Eye (tissue), 1 donor: Measurements from ENCODE around the gene SEC63.

Experiments
- DNase-seq: peaks from one replicate; pipeline ENCODE4 v3.0.0-alpha.2; 2015

The SEC63 gene

DNA sequence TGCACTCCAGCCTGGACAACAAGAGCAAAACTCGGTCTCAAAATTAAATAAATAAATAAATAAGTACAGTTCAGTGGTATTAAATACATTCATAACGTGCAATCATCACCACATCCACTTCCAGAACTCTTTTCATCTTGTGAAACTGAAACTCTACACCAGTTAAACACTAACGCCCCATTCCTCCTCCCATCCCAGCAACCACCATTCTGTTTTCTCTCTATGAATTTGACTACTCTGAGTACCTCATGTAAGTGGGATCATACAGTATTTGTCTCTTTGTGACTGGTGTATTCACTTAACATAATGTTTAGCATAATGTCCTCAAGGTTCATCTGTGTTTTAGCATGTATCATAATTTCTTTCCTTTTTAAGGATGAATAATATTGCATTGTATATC, 104.8 kb downstream of the SEC63 start:
- DNase-seq, result no peak

DNA sequence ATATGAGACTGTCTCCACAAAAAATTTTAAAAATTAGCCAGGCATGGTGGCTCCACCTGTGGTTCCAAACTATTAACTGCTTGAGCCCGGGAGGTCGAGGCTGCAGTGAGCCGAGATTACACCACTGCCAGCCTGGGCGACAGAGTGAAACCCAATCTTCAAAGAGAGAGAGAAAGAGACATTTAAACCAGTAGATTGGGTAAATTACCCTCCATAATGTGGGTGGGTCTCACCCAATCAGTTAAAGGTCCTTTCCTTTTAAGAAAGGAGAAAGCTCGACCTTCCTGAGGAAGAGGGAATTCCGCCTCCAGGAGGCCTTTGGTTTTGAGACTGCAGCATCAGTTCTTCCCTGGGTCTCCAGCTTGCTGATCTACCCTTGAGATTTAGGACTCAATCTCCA, 108.7 kb downstream of the SEC63 start:
- no peak for DNase-seq

DNA sequence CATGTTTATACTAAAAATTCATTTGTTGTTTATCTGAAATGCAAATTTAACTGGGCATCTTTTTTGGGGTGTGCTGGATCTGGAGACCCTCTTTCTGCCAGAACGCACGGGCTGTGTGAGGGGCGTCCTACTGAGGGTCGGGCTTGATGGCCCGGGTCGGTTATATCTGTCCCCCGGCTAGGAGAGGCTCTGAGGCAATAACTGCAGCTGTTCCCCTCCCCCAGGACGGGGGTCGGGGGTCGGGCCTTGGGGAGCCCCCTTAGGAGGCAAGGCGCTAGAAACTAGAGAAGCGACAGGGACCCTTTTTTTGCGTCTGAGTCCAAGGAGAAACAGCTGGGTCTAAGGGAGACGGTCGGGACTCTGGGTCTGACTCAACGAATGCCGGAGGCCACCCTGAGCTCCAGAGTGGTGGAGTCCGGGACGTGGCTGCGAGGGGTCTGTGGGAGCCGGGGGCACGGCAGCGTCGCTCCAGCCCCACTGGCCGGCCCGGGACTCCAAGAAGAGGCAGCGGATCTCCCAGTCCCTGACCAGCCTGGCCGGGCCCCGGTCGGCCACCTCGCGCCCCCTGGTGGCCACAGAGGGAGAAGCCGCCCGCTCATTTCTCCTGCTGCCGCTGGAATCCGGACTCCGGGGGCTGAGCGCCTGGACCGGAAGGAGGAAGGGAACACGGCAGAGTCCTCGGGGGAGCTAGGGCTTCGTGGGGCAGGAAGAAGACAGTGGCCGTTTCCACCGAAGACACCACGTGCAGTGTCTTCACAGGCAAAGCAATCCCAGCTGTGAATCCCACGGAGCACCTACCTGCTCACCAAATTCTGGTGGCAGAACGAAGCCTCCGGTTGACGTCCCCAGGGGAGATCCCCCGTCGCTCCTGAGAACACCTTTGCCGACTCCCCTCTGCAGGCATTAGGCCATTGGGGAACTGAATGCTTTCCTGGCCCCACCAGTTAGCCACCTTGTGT, 109.9 kb downstream of the SEC63 start:
- peak; percentile 95 for DNase-seq

DNA sequence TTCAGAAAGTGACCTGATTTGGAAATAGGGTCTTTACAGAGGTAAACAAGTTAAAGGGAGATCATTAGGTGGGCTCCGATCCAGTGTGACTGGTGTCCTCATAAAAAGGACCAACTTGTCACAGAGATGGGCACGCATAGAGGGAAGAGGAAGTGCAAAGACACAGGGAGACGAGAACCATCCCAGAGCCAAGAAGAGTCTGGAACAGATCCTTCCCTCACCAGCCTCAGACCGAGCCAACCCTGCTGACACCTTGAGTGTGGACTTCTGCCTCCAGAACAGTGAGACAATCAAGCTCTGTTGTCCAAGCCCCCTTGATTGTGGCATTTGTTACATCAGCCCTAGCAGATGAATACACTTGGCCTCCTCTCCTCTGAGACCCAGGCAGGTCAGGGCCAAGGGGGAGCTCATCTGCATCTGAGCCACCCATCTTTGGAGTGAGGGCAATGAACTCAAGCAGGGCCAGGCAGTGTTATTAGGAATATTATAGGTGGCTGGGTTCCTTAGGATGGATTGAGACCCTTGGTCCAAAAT, 111.7 kb downstream of the SEC63 start:
- no peak for DNase-seq

DNA sequence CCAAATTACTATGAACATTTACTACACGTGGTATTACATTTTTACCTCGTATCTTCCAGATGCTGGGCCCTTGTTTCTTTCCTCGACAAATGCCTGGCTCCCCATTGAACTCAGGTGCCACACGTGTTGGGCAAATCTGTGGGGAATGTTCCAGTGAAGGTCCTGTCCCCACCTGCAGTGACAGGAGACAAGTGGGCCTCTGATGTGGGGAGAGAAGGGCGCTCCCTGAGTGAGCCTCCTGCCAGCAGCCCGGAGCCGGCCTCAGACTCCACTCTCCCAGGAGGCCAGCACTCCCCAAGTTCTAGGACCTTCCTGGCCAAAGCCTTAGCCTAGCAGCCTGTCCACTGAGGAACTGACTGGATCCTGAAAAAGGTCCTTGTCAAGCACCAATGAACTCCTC, 112.2 kb downstream of the SEC63 start:
- no peak for DNase-seq

DNA sequence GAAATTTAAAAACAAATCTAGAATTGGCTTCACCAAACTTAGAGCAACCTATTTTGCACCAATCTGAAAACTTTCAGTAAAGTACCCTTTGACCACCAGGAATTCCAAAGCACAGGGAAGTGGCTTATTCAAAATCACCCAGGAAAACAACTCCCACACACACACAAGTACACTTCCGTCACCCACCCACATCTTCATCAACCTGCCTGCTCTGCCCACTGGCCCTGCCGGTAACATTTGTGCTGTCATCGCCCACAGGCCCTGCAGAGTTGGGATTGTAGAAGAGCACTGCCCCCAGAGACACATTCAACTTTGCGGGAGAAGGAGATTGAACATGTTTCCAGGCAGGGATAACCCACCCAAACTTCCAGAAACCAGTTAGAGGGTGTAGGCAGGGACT, 114.6 kb downstream of the SEC63 start:
- DNase-seq, result no peak

DNA sequence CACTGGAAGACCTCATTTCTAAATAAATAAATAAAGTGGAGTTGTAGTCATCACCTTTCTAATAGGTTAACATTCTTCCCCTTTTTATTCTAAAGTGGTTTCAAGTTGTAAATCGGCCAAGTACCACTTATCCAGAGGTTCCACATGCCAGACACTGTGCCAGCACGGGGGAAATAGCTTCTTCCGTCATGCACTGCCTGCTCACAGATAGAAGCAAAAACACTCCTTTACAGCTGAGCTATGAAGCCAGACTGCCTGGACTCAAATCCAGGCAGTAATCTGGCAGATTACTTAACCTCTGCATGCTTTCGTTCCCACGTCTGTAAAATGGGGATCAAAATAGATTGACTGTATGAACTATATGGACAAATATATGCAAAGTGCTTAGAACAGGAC, 116.7 kb downstream of the SEC63 start:
- DNase-seq, result no peak

DNA sequence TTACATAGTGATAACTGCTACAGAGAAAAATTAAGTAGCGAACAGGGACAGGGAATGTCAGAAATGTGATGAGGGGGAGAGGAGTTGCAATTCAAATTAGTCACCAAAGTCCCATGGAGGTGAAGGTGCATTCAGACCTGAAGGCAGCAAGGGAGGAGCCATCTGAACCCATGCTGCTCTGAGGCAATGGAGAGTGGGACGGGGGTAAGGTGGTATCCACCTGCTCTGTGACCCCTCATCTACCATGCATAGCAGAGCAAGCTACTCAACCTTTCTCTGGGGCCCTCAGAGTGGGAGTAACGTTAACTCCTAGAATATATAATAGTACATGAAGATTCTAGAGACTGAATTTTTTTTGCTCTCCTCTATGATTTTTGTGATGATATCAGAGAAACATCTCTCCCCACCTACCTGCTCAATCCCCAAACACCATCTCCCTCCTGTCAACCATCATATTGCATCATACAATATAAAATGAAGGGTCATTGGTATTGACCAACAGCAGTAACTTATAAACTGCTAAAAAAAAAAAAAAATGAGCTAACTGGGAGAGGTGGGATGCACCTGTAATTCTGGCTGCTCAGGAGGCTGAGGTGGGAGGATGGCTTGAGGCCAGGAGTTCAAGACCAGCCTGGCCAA, 117.3 kb downstream of the SEC63 start:
- no peak for DNase-seq

DNA sequence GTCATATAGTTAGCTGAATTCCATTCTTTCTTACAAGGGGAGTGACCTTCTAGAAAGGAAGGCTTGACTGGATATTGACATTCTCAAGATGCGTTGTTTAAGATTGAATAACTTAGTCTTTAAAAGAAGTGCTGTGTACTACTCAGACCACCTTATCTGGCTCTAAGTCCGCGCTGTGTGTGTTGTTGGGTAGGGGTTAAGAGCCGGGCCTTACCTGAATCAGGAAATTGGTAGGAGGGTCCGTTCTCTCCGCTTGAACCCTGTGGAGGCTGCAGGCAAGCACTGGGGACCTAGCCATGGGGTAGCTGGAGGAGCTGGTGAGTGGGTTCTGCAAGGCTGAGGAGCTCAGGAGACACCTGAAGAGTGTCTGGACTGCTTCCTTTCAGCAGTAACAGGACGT, 124.9 kb downstream of the SEC63 start:
- no peak for DNase-seq

DNA sequence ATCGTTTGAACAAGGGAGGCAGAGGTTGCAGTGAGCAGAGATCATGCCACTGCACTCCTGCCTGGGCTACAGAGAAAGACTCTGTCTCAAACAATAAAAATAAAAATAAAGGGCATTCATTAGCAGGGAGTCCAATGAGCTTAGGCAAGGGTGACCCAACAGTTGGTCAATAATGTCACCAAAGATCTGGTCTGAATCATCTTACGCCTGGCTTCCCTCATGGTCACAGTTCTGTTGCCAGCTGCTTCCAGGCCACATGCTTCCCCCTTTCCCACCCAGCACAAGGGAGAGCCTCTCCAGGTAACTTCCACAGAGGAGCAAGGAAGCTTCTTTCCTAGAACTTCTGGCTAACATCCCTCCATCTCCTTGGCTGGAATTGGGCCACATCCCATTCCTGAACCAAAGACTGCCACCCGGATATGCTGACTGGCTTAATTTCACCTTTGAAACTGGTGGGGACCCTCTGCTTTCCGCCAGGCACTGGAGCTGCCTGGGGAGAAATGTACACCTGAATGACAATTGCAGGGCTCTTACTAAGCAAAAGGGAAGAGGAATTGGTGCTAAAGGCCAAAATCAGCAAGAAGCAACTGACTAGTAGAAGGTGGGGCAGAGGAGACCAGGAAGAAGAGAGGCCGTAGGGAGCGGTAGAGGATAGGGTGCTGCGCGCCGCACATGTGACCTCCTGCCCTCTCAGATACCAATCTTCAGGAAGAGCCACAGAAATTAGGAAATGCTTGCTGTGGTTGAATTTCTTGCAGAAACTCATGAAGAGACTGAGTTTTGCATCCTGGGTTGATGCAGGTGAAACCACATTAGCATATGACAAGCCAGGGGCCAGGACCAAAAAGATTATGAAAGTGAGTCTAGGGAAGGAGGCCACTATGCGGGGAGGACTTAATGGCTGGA, 125.6 kb downstream of the SEC63 start:
- no peak for DNase-seq

DNA sequence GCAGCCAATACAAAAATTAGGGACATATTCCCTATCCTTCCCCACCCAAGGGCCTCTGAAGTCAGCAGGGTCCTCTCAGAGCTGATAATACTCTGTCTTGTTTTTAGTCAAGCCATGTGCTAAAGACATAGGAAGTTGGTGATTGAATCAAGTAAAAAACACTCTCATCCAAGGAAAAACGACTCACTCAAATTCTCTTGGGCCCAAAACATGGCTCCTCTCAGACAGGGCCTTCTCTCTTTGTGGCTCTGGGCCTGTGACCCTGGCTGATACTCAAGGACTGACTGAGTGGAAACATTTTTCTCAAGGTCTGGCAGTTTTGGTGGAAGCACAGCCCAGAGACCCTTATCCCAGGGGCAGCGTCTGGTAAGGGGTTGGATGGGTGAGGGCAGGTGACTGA, 127.9 kb downstream of the SEC63 start:
- DNase-seq, result no peak

DNA sequence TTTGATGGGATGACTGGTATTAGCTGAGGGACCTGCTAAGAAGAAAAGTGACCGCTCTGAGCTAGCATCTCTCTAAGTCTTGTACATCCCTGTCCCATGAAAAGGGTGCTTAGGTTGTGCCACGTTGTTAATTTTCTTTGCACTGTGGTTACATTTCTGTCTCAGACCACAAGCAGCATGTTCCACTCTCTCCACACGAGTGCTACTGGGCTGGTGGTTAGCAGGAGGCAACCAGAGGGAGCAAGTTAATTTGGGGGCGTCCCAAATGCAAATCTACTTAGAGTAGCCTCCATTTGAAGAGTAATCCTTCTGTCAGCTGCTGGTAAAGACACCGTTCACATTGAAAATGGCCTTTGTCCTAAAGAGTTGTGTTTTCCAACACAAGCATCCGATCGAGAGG, 130.5 kb downstream of the SEC63 start:
- no peak for DNase-seq

DNA sequence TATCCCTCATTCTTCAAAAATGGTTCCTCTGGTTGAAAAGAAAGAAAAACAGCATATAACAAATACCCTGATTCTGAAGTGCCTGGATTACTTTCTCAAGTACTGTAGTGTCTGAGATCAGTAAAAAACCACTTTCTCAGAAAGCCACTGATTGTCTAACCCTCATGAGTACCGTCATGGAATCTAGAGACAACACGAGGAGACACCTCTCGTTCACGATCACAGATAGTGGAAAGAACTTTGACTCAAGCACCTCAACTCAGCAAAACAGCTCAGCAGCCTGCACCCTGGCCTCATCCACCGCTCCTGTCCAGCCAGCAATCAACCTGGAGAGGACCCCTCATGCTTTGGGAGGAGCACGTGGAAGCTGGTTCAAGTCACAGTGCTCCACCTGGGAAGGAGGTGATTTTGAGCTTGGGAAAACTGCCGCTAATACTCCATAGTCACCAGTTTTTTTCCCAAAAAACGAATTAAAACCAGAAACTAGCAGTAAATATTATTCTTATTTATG, 134.9 kb downstream of the SEC63 start:
- no peak for DNase-seq

DNA sequence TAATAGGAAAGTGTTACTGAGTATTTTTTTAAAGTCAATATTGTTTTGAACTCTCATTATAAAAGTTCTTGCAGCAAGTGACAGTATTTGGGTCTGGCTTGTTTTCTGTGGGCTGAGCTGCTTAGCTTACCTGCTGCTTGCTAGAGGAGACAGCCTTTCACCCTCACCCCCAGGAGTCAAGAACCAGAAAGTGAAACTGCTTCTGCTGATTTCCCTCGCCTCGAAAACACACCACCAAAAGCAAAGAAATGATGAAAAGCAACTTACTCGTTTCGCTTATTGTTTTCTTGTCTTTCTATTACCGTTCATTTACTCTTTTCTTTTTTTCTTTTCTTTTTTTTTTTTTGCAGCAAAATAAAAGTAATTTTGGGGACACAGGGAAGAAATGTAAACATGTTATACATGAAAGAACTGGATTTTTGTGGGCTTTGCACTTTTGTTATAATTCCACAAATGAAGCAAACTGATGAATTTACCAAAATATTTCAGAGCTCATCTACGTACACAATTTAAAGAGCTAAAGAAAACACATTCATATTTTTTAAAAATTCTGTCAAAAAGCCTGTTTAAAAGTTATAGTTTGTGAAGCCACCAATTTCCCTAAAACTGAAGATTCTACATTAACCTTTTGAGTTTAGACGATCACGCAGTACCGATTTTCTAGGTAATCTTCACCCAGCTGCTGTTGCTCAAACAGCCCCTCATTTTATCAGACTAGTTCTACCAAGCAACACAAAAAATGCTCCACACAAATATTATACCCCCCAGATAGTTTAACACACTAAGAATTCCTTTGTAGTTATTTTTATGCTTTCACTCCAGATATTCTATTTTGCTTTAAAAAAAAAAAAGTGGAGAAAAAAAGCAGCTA, 135.6 kb downstream of the SEC63 start:
- DNase-seq, result no peak

DNA sequence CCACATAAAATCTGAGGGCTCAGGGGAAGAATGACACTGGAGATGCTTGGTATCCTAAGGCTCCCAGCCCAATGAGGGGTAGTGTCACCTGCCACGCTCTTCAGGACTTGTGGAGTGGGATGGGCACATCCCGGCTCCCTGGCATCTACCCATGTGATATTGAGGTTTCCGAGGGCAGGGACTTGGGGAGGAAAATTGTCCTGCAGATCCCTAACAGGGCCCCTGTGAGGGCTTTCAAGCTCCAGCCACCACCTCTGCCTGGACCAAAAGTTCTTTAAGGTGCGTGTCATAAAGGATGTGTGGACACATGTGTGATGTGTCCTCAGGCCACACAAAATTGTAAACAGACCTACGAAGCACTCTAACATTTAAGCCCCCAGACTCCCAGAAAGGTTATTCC, 136.4 kb downstream of the SEC63 start:
- DNase-seq, result no peak

DNA sequence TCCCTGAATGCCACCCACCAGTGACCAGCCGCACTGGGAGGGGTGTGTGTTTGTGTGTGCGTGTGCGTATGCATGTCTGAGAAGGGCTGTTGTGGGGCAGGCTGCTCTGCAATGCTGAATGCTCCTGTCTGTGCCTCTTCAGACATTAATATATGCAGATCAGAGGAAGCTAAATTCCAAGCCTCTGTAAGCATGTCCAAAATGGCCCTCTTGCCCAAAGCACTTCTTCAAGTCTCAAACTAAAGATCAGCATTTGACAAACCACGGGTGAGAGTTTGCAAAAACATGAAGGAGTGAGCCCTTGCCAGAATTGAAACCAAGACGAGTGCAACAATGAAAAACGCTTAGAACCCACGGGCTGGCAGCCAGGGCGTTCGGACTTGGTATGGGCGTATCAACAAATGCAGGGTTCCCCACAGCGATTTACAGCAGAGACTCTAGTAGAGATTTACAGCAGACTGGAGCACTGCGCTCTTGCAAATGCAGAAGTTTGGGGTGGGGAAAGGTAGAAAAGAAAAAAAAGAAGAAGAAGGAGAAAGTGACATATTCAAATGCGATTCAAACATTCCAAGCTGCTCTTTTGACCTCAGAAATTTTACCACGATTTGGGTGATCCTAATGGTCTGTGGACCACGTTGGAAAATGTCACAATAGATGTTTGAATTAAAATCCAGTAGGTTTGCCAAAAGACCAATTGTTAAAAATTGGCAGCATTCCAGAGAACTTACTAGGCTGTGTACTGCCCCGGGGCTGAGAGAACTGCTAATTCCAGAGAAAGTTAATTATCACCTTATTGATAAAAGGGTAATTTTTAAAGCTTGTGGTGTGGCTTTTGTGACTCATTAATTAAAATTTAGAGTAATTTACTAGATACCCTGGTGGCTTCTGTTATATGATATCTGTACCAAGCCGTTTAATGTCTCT, 137.4 kb downstream of the SEC63 start:
- DNase-seq, result peak; percentile 52

DNA sequence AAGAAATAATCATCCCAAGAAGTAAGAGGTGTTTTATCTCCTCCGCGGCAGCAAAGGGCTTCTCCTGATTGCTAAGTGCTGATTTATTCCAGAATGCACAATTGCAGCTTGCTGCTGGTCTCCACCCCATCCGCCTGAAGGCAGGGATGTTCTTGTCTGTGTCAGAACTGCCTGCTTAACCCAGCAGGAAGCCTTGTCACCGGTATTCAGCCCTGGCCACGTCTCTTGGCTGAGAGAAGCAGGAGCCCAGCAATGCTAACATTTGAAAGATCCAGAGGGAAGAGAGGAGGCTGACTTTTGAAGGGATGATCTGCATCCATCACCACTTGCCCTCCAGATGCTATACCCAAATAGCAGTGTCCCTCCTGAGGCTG, 138.1 kb downstream of the SEC63 start:
- peak; percentile 65 for DNase-seq

DNA sequence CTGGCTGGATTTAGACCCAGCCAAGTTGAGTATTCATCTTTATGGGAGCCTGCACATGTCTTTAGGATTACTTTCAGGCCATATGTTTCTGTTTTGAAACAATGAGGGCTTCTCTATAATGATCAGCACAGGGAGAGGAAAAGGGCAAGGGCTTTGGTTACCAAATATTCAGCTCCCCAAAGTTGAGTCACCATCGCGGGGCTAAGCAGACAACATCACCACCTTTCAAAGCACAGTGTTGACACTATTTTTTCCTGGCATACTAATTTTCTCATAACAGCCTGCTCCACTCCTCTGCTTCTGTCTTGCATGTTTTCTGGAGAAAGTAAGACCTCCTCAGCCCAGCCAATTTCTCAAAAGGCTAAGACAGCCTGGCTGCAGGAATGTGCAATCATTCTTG, 138.8 kb downstream of the SEC63 start:
- no peak for DNase-seq

DNA sequence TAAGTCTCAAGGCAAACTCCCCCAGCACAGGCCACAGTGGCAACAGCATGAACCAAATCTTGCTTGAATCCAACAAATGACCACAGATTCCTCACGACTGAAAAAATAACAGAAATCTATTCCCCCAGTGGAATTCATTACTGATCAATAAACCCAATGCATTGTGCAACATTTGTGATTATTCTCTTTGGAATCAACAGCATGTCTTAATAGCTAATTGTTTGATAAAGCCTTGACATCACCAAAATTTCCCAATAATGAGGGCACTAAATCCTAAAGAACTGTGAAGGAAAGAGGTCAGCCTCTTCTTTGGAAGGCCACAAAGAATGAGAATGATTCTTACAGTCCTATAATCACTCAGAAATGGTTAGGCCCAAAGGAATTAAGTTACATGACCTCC, 139.7 kb downstream of the SEC63 start:
- no peak for DNase-seq

DNA sequence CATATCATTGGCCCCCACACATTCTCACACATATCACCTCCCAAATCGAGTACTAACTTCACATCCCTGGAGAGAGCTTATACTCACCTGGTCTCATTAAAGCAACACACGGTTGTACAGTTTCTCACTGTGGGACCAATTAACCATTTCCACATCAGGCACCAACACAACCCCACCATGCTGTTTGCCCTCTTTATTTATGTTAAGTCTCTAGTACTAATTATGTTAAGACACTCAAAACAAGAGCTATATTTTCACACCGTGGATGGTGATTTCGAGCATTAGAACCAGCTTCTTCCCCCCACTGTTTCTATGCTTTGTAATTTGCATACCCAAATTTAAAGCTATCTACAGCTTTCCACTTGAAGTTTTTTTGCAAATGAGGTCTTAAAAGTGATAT, 140.2 kb downstream of the SEC63 start:
- DNase-seq, result no peak
